Breast epithelium (tissue), 3 donors: ENCODE results near the gene MINDY4.

Experiments
- CTCF ChIP-seq, 3 donors: fragments of 450-650 bp; IDR thresholded peaks; one replicate each; pipeline ENCODE4 v1.5.1; 2016 to 2017; ENCODE audit warnings: antibody characterized with exemption in 3 of 3, mild to moderate bottlenecking in 3 of 3, moderate library complexity in 3 of 3
- POLR2A ChIP-seq: fragments of 450-650 bp; IDR thresholded peaks from one replicate; pipeline ENCODE4 v1.6.1; 2016; ENCODE audit warnings: antibody characterized with exemption, mild to moderate bottlenecking, moderate library complexity
- POLR2AphosphoS5 ChIP-seq, 3 donors: sonication (generic); formaldehyde crosslinking; IDR thresholded peaks; one replicate each; pipeline ENCODE4 v1.6.1; 2017; ENCODE audit warnings: antibody characterized with exemption in 3 of 3

GRCh38 chr7:30877993-30878392 is 106.8 kb downstream of the MINDY4 start:
- no peak for TF ChIP-seq CTCF (IDR thresholded peaks at IDR 0.05)
- TF ChIP-seq POLR2A, result no peak
- no peak for TF ChIP-seq POLR2AphosphoS5 (IDR thresholded peaks at IDR 0.05)
